ENCODE data around the gene TWNK.
A peak's percentile ranks its signal among the peaks of the same experiment; 100 is the strongest.

Gene TWNK

DNA sequence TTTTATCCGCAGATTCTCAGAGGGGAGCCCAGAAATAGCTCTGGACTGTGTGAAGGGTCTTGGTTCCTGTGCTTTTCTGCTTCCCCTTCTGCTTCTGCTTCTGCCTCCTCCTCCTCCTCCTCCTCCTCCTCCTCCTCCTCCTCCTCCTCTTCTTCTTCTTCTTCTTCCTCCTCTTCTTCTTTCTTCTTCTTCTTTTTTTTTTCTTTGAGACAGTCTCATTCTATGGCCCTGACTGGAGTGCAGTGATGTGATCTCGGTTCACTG, 32.0 kb downstream of the TWNK start:
- no peak overlapping the region for H3K4me3 Mint-ChIP-seq
- H3K4me1 Mint-ChIP-seq (ENCODE audit: low read depth): peaks cover 1% of the 10 kb centered on the region
- no peak overlapping the region for H3K27ac Mint-ChIP-seq
- peaks cover 48% of the 10 kb centered on the region for H3K27me3 Mint-ChIP-seq (ENCODE audit: low read depth)
- H3K9me3 Mint-ChIP-seq: no peaks in the 10 kb centered on the region
- no peaks in the 10 kb centered on the region for H3K36me3 Mint-ChIP-seq (ENCODE audit: low read depth)

DNA sequence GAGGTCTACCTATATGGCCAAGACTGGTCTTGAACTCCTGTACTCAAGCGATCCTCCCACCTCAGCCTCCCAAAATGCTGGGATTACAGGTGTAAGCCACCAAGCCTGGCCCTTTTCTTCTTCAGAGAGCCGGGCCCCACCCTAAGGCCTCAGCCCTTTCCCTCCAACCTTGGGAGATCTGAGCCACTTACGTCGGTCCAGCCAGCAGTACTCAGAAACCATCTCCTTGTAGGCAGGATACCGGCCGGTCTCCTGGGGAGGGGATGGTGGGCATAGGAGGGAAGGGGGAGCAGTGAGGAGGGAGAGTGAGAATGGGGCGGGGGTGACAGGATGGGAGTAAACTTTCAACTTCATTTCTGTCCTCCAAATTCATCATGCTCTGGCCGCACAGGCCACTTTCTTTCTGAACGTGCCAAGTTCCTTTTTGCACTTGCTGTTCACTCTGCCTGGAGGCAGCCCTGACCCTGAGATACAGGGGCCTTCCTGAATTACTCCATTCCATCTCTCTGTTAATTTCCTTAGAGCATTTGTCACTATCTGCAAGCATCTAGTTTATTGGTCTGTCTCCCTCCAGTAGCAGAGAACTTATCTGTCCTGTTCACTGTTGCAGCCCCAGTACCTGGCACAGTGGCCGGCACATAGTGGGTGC, 33.2 kb downstream of the TWNK start:
- Mint-ChIP-seq H3K9me3 (no peaks in the 10 kb centered on the region), H3K36me3 (ENCODE audit: low read depth) (no peaks in the 10 kb centered on the region), H3K27ac (no peak overlapping the region), H3K4me3 (no peak overlapping the region), H3K4me1 (ENCODE audit: low read depth) (peaks cover 1% of the 10 kb centered on the region), H3K27me3 (ENCODE audit: low read depth) (peaks cover 38% of the 10 kb centered on the region)

DNA sequence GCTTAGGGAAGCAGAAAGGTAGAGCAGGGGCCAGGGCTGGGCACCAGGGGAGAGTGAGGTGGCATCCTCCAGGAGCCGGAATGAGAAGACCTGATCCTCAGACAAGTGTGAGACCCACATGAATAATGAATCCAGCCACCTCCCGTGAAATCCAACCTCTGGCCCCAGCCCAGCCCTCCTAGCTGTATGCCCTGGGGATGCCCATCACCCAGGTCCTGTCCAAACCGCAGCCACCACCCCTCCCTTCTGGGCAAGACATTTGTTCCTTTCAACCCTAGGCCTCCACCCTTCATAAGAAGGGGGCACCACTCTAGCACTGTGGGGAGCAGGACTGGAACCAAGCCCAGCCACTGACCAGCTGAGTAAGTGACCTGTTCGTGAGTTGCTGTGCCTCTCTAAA, 33.9 kb downstream of the TWNK start:
- no peaks in the 10 kb centered on the region for H3K9me3 Mint-ChIP-seq
- H3K27me3 Mint-ChIP-seq (ENCODE audit: low read depth): peaks cover 35% of the 10 kb centered on the region
- H3K27ac Mint-ChIP-seq: no peak overlapping the region
- peaks cover 1% of the 10 kb centered on the region for H3K4me1 Mint-ChIP-seq (ENCODE audit: low read depth)
- no peak overlapping the region for H3K4me3 Mint-ChIP-seq
- no peaks in the 10 kb centered on the region for H3K36me3 Mint-ChIP-seq (ENCODE audit: low read depth)

DNA sequence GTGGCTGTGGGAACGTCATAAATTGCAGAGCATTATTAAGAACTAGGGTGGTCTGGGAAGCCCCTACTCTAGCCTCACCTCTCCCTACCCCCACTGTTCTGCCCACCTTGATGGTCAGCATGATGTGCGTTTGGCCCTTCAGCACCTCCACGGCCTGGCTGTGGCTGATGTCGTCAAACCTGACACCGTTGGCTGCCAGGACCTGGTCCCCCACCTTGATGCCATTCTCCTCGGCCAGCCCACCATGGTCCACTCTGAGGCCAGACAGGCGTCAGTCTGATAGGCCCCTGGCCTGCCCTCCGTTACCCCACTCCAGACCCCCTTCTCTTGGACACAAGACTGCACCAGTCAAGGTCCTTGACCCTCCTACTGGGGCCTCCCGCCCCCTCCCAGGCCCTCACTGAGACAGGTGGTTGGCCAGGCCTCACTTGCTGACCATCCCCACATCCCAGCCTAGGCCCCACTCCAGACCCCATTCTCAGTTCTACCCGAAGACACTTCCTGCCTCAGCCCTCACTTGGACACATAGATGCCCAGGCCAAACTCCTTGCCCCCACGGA, 34.4 kb downstream of the TWNK start:
- Mint-ChIP-seq H3K27ac (no peak overlapping the region), H3K4me1 (ENCODE audit: low read depth) (peaks cover 1% of the 10 kb centered on the region), H3K9me3 (no peaks in the 10 kb centered on the region), H3K36me3 (ENCODE audit: low read depth) (no peaks in the 10 kb centered on the region), H3K27me3 (ENCODE audit: low read depth) (peaks cover 30% of the 10 kb centered on the region), H3K4me3 (no peak overlapping the region)

DNA sequence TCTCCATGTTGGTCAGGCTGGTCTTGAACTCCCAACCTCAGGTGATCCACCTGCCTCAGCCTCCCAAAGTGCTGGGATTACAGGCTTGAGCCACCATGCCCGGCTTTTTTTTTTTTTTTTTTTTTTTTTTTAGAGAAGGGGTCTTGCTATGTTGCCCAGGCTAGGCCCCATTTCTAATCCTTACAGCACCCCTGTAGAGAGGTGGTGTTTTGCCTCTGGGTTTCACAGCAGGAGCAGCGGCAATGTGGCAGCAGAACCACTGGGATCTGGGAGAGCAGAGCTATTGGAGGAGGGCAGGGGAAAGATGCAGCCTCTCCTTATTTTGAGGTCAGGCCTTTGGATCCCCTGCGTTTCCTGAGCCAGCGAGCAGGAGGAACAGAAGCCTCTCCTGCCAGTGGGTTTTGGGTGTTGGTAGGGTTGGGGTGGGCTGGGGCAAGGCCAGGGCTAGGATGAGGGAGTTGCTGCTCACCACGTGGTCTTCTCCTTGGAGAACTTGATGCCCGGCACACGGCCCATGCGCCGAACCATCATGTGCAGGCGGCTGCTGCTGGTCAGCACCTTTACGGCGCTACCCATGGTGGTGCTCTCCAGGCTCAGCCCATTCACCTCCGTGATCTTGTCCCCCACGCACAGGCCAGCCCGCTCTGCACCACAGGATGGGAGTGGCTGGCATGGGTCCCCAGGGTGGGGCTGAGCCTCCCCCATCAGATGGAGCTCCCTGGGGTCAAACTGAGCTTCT, 35.8 kb downstream of the TWNK start:
- Mint-ChIP-seq H3K9me3 (no peaks in the 10 kb centered on the region), H3K27ac (no peak overlapping the region), H3K4me3 (no peak overlapping the region), H3K36me3 (ENCODE audit: low read depth) (no peaks in the 10 kb centered on the region), H3K4me1 (ENCODE audit: low read depth) (peaks cover 1% of the 10 kb centered on the region), H3K27me3 (ENCODE audit: low read depth) (peaks cover 28% of the 10 kb centered on the region)

DNA sequence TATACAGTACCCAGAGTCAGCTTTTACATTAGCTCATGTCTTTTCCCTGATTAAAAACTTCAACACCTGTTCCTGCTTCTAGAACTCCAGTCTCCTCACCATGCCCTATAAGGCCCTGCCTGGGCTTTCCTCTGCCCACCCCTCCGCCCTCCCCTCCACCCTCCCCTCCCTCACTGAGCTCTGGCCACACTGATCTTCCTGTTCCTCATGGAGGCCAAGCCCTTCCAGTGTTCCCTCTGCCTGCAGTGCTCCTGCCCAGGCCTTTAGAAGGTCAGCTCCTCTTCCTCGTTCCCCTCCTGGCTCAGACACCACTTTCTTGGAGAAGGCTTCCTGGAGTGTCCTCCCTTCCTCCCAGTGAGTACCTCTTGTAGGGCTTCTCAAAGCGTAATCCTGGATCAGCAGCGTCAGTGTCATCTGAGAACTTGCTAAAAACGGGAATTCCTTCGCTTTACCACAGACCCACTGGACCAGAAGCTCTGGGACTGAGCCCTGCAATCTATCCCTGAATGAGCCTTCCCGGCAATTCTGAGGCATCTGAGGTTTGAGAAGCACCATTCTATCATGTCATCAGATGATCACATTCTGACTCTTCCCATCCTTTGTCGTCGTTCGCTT, 39.9 kb downstream of the TWNK start:
- H3K36me3 Mint-ChIP-seq (ENCODE audit: low read depth): no peaks in the 10 kb centered on the region
- H3K9me3 Mint-ChIP-seq: no peaks in the 10 kb centered on the region
- H3K4me1 Mint-ChIP-seq (ENCODE audit: low read depth): peaks cover 2% of the 10 kb centered on the region
- no peak overlapping the region for H3K27ac Mint-ChIP-seq
- H3K27me3 Mint-ChIP-seq (ENCODE audit: low read depth): peaks cover 17% of the 10 kb centered on the region
- H3K4me3 Mint-ChIP-seq: no peak overlapping the region

DNA sequence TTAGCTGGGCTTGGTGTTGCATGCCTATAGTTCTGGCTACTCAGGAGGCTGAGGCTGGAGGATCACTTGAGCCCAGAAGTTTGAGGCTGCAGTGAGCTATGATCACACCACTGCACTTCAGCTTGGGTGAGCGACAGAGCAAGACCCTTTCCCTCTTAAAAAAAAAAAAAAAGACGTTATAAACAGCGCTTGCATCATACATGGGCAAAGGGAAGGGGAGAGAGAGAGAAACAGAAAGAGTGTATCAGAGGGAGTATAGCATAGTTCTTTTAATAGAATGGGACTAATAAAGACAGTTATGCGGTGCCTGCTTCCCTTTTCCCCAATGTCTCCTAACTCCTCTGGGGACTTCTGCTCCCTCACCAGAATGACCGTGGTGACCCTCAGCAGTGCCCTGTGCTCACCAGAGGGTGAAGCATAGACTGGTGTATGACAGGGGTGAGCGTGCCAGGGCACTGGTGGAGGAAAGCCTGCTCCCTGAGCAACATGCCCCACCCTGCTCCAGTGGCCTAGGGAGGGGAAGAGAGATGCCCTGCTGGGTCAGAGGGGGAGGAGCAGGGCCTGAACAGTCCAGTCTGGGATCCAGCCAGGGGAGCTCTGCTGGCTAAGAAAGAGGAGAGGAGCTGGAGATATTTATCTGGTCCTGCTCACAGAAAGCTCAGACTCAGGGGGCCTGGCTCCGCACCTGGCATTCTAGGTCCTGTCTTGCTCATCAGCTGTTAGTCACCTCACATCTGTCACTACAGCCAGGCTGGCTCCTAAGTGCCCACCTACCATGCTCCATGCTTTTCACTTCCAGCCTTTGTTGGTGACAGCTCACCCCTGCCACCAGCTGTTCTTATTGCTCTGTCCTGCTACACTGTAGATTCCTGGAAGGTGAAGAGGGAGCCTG, 41.3 kb downstream of the TWNK start:
- peaks cover 17% of the 10 kb centered on the region for H3K27me3 Mint-ChIP-seq (ENCODE audit: low read depth)
- no peaks in the 10 kb centered on the region for H3K36me3 Mint-ChIP-seq (ENCODE audit: low read depth)
- no peak overlapping the region for H3K4me3 Mint-ChIP-seq
- H3K27ac Mint-ChIP-seq: no peak overlapping the region
- H3K4me1 Mint-ChIP-seq (ENCODE audit: low read depth): peaks cover 14% of the 10 kb centered on the region
- no peaks in the 10 kb centered on the region for H3K9me3 Mint-ChIP-seq

DNA sequence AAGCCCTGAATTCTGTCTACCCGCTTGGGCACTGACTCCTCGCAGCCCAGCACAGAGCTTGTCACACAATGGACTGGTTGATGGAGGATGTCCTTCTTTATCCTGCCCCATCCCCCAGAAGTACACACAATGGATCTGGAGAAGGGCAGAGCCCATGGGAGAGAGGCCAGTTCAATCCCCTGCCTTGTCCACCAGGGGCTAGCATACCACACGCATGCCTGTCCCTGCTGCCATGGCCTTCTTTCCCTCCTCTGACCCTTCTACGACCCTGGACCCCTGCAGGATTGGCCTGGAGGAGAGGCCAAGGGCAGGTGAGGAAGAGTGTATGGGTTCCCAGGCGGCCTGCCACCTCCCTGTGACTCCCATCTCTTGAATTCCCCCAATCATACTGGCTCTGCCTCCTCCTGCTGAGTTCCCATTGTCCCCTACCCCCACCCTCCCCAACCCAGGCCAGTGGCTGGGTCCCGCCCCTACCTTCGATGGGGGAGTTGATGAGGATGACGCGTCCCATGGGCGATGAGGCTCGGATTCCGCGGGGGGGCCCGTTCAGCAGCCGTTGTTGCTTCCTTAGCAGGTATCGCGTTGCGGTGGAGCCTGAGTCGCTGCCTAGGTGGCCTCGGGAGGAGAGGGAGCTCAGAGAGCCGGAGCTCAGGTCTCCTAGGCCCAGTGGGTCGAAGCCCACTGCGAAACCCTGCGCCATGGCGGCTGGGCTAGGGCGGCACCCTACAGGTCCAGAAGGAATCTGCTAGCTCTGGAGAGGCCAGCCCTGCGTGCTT, 42.4 kb downstream of the TWNK start:
- Mint-ChIP-seq H3K4me1 (ENCODE audit: low read depth) (peaks cover 17% of the 10 kb centered on the region), H3K27ac (no peak overlapping the region), H3K27me3 (ENCODE audit: low read depth) (peaks cover 17% of the 10 kb centered on the region), H3K9me3 (no peaks in the 10 kb centered on the region), H3K36me3 (ENCODE audit: low read depth) (peaks cover 4% of the 10 kb centered on the region), H3K4me3 (no peak overlapping the region)

DNA sequence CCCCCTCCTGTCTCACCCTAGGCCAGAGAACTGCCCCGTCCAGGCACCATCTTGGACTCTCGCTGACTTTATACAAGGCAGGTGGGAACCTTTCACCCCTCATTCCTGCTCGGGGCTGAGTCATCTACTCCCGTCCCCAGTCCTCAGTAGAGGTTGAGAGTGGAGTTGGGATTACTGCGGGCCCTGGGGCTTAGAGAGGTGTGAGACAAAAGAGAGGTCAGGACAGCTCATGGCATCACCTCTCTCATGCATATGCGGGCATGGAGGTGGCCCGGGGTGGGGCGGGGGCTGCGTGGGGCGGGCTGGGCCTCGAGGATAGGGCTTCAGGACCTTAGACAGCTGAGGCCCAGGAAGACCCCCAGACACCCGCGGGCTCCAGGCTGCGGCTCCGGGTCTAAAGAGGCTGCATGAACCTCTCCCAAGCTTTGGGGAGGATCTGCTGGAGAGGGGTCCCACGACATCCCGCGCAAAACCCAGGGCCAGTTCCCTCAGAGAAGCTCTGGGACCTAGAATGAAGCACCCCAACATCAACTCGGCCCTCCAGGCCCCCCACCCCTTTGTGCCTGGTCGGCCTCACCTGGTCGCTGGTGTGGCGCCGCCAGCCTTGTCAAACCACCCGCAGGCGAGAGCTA, 43.3 kb downstream of the TWNK start:
- Mint-ChIP-seq H3K36me3 (ENCODE audit: low read depth) (peaks cover 8% of the 10 kb centered on the region), H3K27me3 (ENCODE audit: low read depth) (peaks cover 17% of the 10 kb centered on the region), H3K4me1 (ENCODE audit: low read depth) (peaks cover 17% of the 10 kb centered on the region), H3K27ac (no peak overlapping the region), H3K4me3 (peak overlapping the region; percentile 87), H3K9me3 (no peaks in the 10 kb centered on the region)

DNA sequence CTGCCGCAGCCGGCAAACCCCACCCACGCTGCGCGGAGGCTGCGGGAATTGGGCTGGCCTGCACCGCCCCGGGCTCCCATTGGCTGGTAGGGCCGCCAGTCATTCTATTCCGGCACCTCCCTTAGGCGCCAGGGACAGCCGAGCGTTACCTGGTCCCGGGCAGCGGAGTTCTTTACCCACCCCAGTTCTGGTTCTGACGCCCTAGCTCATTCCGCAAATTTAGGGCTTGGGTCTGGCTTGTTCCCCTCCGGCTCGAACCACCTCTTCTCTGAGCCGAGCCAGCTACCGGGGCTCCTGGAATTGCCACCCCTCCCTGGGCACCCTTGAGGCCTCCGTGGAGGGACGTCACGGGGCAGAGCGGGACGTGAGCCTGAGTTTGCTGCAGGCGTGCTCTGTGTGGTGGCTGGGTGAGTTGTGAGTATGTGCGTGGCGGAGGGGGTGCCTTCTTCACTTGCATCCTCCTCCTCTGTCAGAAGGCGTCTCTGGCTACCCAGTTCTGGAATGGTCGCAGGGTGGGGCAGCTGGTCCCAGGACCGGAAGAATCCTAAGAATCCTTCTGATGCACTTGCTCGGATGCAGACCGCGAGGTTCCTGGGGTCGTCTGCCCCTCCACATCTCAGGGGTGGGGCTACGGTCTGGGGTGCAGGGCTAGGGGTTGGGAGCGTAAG, 43.9 kb downstream of the TWNK start, which contains the start of the genes PDZD7 and SFXN3:
Gene PDZD7, minus strand, starts transcription at position 2 of the 668 bp plus-strand sequence. CDS start 910 bp downstream, outside the sequence.
Gene SFXN3, plus strand, starts transcription at position 107 of the 668 bp plus-strand sequence. CDS start 3,461 bp downstream, outside the sequence.
- H3K27me3 Mint-ChIP-seq (ENCODE audit: low read depth): peaks cover 17% of the 10 kb centered on the region

DNA sequence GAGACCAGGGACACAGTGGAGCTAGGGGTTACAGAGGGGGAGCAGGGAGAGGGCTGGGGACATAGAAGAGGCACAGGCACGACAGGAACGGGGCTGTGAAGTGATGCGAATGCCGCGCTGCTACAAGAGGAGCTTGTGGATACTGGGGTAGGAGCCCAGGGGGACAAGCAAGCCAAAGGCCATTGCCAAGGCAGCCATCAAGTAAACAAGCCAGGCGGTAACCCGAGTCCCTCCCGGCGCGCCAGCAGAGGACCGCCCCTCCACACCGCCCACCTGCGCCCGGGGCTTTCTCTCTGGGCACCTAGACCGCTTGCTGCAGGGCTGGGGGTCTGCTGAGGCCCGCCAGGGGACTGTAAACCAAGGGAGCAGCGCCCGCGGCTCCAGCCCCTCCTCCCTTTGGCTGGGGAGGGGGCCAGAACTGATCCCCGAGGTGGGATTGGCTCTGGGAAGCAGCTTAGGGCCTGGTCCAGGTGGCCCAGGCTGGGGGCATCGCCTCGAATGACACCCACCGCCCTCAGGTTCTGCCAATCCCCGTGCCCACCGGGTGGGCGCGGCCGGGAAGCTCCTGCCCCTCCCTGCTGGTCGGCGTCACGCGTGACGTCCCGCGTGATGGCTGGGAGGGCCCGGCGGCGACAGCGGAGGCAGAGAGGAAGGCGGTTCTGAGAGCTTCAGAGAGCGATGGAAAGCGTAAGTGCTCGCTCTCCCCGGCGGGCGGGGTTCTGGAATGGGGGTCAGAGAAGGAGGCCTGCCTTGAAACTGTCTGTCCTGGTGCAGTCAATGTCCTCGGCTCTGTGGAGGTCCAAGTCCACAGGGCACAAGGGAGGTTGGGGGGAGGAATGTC, 44.7 kb downstream of the TWNK start:
- Mint-ChIP-seq H3K4me1 (ENCODE audit: low read depth) (peaks cover 17% of the 10 kb centered on the region), H3K9me3 (no peaks in the 10 kb centered on the region), H3K27me3 (ENCODE audit: low read depth) (peaks cover 17% of the 10 kb centered on the region), H3K27ac (peak overlapping the region; percentile 88), H3K4me3 (peak overlapping the region; percentile 87), H3K36me3 (ENCODE audit: low read depth) (peaks cover 18% of the 10 kb centered on the region)

More for the DNA sequence above, 43.9 kb downstream of the TWNK start, which contains the start of the genes PDZD7 and SFXN3:
- Mint-ChIP-seq H3K9me3 (no peaks in the 10 kb centered on the region), H3K4me1 (ENCODE audit: low read depth) (peaks cover 17% of the 10 kb centered on the region), H3K4me3 (peak within 1 kb of the TSS; percentile 87), H3K27ac (peak within 1 kb of the TSS; percentile 88), H3K36me3 (ENCODE audit: low read depth) (peaks cover 14% of the 10 kb centered on the region)

DNA sequence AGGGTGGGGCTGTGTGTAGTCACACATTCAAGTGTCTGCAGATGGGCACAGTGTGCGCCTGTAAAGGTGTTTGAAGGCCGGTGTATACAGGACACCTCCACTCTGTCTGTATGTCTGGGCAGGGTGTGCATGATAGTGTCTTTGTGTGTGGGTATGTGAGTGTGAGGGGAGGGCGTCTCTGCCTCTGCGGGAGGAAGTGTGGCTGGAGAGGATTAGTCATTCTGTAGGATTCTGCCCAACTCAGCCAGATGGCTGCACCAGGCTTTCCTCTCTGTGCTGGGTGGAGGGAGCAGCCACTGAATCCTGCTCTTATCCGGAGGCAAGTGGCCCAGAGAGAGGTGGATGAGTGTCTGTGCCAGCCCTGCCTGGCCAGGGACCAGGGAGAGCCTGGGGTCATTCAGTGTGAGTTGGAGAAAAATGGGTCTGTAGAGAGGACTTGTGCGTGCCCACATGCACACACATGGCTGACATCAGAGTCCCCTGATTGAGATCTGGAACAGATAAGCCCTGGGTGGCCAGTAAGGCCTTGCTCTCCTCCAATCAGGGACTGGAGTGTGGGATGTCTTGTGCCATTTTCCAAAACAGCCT, 45.4 kb downstream of the TWNK start:
- peaks cover 12% of the 10 kb centered on the region for H3K27me3 Mint-ChIP-seq (ENCODE audit: low read depth)
- H3K27ac Mint-ChIP-seq: peak overlapping the region; percentile 88
- peaks cover 24% of the 10 kb centered on the region for H3K36me3 Mint-ChIP-seq (ENCODE audit: low read depth)
- H3K4me1 Mint-ChIP-seq (ENCODE audit: low read depth): peaks cover 17% of the 10 kb centered on the region
- H3K4me3 Mint-ChIP-seq: peak overlapping the region; percentile 87
- no peaks in the 10 kb centered on the region for H3K9me3 Mint-ChIP-seq

All from T-helper 1 cell treated with Interleukin-12 subunit alpha and Interleukin-12 subunit beta and Interleukin-4 antibody, amounts not matched to agents 30 μg/mL and 1 μg/mL, for 36 hours (primary cell).